ENCODE measurements around the gene CD55.

- TF ChIP-seq SP1 (IDR thresholded peaks at IDR 0.05; ENCODE audit: low read depth, low read length) (no peak), ZNF274 (IDR thresholded peaks at IDR 0.05; ENCODE audit: borderline replicate concordance, extremely low read depth, low read length) (no peak)
Measured at GRCh38 chr1:207355513-207356295, 34.2 kb downstream of the CD55 start.
